ENCODE data around the gene XPC. TPM values are rescaled to one million over a fixed set of nuclear protein-coding genes. Genes with fewer than 3 reads are reported as not detected.
"Not testable (repeated sequence)": the region's sequence is repeated elsewhere in the genome, so short reads cannot be mapped to it uniquely, and the experiment has no call there.

Gene XPC
- total RNA-seq (19.1 TPM), polyA plus RNA-seq (32.8 TPM)
- long read RNA-seq, donor 1, partial matches to known transcripts, result 0 of 1 reads
- long read RNA-seq, donor 1, other reads (novel, unspliced or antisense), result 0 of 1 reads
- long read RNA-seq, donor 2, transcript XPC-201 (16 exons, 3,832 nt), result major isoform, 8 of 656 reads
- long read RNA-seq, donor 2, partial matches to known transcripts, result 648 of 656 reads
- long read RNA-seq, donor 2, other reads (novel, unspliced or antisense), result 0 of 656 reads
- long read RNA-seq, donor 3, partial matches to known transcripts, result 0 of 2 reads
- long read RNA-seq, donor 3, other reads (novel, unspliced or antisense), result 0 of 2 reads
- long read RNA-seq, donor 4, partial matches to known transcripts, result 0 of 2 reads
- long read RNA-seq, donor 4, other reads (novel, unspliced or antisense), result 0 of 2 reads
- long read RNA-seq, donor 5, transcript XPC-201 (16 exons, 3,832 nt), result major isoform, 6 of 625 reads
- long read RNA-seq, donor 5, partial matches to known transcripts, result 381 of 625 reads
- long read RNA-seq, donor 5, other reads (novel, unspliced or antisense), result 238 of 625 reads
- long read RNA-seq, donor 6, transcript XPC-201 (16 exons, 3,832 nt), result major isoform, 9 of 9 reads
- long read RNA-seq, donor 6, partial matches to known transcripts, result 0 of 9 reads
- long read RNA-seq, donor 6, other reads (novel, unspliced or antisense), result 0 of 9 reads
- long read RNA-seq, donor 7, partial matches to known transcripts, result 251 of 495 reads
- long read RNA-seq, donor 7, other reads (novel, unspliced or antisense), result 243 of 495 reads
- long read RNA-seq, donor 8, partial matches to known transcripts, result 0 of 1 reads
- long read RNA-seq, donor 8, other reads (novel, unspliced or antisense), result 0 of 1 reads
- long read RNA-seq, donor 9, partial matches to known transcripts, result 0 of 1 reads
- long read RNA-seq, donor 9, other reads (novel, unspliced or antisense), result 0 of 1 reads
- long read RNA-seq, donor 10, partial matches to known transcripts, result 171 of 280 reads
- long read RNA-seq, donor 10, other reads (novel, unspliced or antisense), result 108 of 280 reads

GRCh38 chr3:14178247-14179113, at the start of gene XPC, which contains the start of gene LSM3:
Gene XPC (minus strand): TSS chr3:14178601. CDS start chr3:14178568, 33 bp downstream.
Gene LSM3 (plus strand): TSS chr3:14178817. CDS start chr3:14178861, 44 bp downstream.
- peaks cover 33 to 38% of the 10 kb centered on the region in 2 donors for H3K4me1 ChIP-seq (ENCODE audit: control insufficient read depth in 2 of 2, insufficient read depth in 2 of 2, low read length in 2 of 2)
- whole genome bisulfite sequencing, result under 1% methylated on average over 78 of the region's 78 CpGs

DNA sequence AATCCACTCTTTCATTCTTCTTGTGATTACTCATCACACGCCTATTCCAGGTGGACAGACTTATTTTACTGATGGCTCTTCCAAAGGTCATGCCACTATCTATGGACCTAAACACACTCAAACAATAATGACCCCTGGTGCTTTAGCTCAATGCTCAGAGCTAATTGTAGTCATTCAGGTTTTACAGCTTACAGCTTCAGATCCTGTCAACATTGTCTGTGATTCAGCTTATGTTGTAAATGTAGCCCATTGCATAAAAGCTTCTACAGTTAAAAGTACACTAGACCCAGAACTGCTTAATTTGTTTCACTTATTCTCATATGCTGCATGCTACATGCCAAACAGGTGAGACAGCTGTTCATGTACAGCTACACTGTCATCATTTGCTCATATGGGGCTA, 49.5 kb upstream of the XPC start:
- Histone ChIP-seq H3K27ac (ENCODE audit: low read depth in 1 of 2, low read length in 1 of 2) (no peak overlapping the region), H3K27me3 (ENCODE audit: control insufficient read depth in 2 of 2, insufficient read depth in 1 of 2, low read length in 1 of 2) (no peaks in the 10 kb centered on the region)
- WGBS, result 41% methylated on average over 1 of the region's 1 CpG

More at GRCh38 chr3:14178247-14179113, at the start of gene XPC, which contains the start of gene LSM3:
- peak within 1 kb of the TSS; percentile 62 to 81 for H3K4me3 ChIP-seq (ENCODE audit: low read length in 2 of 2)
- H3K36me3 ChIP-seq (ENCODE audit: control insufficient read depth in 2 of 2, insufficient read depth in 2 of 2, low read length in 1 of 2), result peaks cover 10 to 12% of the 10 kb centered on the region in 2 donors
- H3K27me3 ChIP-seq (ENCODE audit: control insufficient read depth in 2 of 2, insufficient read depth in 1 of 2, low read length in 1 of 2), result no peaks in the 10 kb centered on the region
- H3K27ac ChIP-seq (ENCODE audit: low read depth in 1 of 2, low read length in 1 of 2), result peak within 1 kb of the TSS; percentile 79 to 81
- peak; percentile 95 to 99 (median 97) for DNase-seq (ENCODE audit: low read depth in 6 of 9, low spot score in 9 of 9)
- H3K9me3 ChIP-seq (ENCODE audit: control insufficient read depth in 2 of 2, insufficient read depth in 1 of 2, low read length in 1 of 2), result no peaks in the 10 kb centered on the region

GRCh38 chr3:14226351-14226750, 48.0 kb upstream of the XPC start:
- 95% methylated on average over 3 of the region's 3 CpGs for WGBS
- not testable (repeated sequence) for H3K27ac ChIP-seq (ENCODE audit: low read depth in 1 of 2, low read length in 1 of 2)

More for the DNA sequence above, 49.5 kb upstream of the XPC start:
- H3K4me1 ChIP-seq (ENCODE audit: control insufficient read depth in 2 of 2, insufficient read depth in 2 of 2, low read length in 2 of 2), result no peaks in the 10 kb centered on the region
- no peak overlapping the region for H3K4me3 ChIP-seq (ENCODE audit: low read length in 2 of 2)
- H3K9me3 ChIP-seq (ENCODE audit: control insufficient read depth in 2 of 2, insufficient read depth in 1 of 2, low read length in 1 of 2), result no peaks in the 10 kb centered on the region
- no peaks in the 10 kb centered on the region for H3K36me3 ChIP-seq (ENCODE audit: control insufficient read depth in 2 of 2, insufficient read depth in 2 of 2, low read length in 1 of 2)
- DNase-seq (ENCODE audit: low read depth in 6 of 9, low spot score in 9 of 9), result no peak

GRCh38 chr3:14225421-14225820, 47.0 kb upstream of the XPC start:
- H3K4me1 ChIP-seq (ENCODE audit: control insufficient read depth in 2 of 2, insufficient read depth in 2 of 2, low read length in 2 of 2), result no peaks in the 10 kb centered on the region
- H3K9me3 ChIP-seq (ENCODE audit: control insufficient read depth in 2 of 2, insufficient read depth in 1 of 2, low read length in 1 of 2), result no peaks in the 10 kb centered on the region
- H3K4me3 ChIP-seq (ENCODE audit: low read length in 2 of 2), result no peak overlapping the region
- 66% methylated on average over 9 of the region's 9 CpGs for WGBS
- no peak overlapping the region for H3K27ac ChIP-seq (ENCODE audit: low read depth in 1 of 2, low read length in 1 of 2)
- no peaks in the 10 kb centered on the region for H3K27me3 ChIP-seq (ENCODE audit: control insufficient read depth in 2 of 2, insufficient read depth in 1 of 2, low read length in 1 of 2)
- no peak for DNase-seq (ENCODE audit: low read depth in 6 of 9, low spot score in 9 of 9)
- no peaks in the 10 kb centered on the region for H3K36me3 ChIP-seq (ENCODE audit: control insufficient read depth in 2 of 2, insufficient read depth in 2 of 2, low read length in 1 of 2)

More at GRCh38 chr3:14226351-14226750, 48.0 kb upstream of the XPC start:
- H3K4me1 ChIP-seq (ENCODE audit: control insufficient read depth in 2 of 2, insufficient read depth in 2 of 2, low read length in 2 of 2); H3K4me3 ChIP-seq (ENCODE audit: low read length in 2 of 2); H3K27me3 ChIP-seq (ENCODE audit: control insufficient read depth in 2 of 2, insufficient read depth in 1 of 2, low read length in 1 of 2); H3K9me3 ChIP-seq (ENCODE audit: control insufficient read depth in 2 of 2, insufficient read depth in 1 of 2, low read length in 1 of 2); H3K36me3 ChIP-seq (ENCODE audit: control insufficient read depth in 2 of 2, insufficient read depth in 2 of 2, low read length in 1 of 2); DNase-seq (ENCODE audit: low read depth in 6 of 9, low spot score in 9 of 9): not testable (repeated sequence)

DNA sequence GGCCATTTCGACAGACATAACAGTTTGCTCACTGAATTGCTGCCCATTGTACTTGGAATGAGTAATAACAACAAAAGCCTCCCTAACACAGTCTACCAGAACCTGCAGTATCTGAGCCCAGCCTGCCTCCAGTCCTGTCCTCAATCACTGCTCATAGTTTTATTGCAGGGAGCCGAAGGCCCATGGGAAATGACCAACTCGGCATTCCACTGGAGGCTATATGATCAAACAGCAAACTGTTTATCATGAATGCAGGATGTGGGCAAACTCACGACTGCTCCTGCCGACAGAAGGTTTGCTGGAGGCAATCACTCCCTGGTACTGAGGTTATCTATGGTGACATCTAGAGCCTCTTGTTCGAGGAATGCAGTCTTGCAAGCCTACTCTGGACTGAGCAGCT, 46.5 kb upstream of the XPC start:
- DNase-seq (ENCODE audit: low read depth in 6 of 9, low spot score in 9 of 9), result no peak
- Histone ChIP-seq H3K4me1 (ENCODE audit: control insufficient read depth in 2 of 2, insufficient read depth in 2 of 2, low read length in 2 of 2) (no peaks in the 10 kb centered on the region), H3K36me3 (ENCODE audit: control insufficient read depth in 2 of 2, insufficient read depth in 2 of 2, low read length in 1 of 2) (no peaks in the 10 kb centered on the region), H3K27ac (ENCODE audit: low read depth in 1 of 2, low read length in 1 of 2) (no peak overlapping the region), H3K9me3 (ENCODE audit: control insufficient read depth in 2 of 2, insufficient read depth in 1 of 2, low read length in 1 of 2) (no peaks in the 10 kb centered on the region), H3K27me3 (ENCODE audit: control insufficient read depth in 2 of 2, insufficient read depth in 1 of 2, low read length in 1 of 2) (no peaks in the 10 kb centered on the region), H3K4me3 (ENCODE audit: low read length in 2 of 2) (no peak overlapping the region)
- 68% methylated on average over 6 of the region's 6 CpGs for WGBS

DNA sequence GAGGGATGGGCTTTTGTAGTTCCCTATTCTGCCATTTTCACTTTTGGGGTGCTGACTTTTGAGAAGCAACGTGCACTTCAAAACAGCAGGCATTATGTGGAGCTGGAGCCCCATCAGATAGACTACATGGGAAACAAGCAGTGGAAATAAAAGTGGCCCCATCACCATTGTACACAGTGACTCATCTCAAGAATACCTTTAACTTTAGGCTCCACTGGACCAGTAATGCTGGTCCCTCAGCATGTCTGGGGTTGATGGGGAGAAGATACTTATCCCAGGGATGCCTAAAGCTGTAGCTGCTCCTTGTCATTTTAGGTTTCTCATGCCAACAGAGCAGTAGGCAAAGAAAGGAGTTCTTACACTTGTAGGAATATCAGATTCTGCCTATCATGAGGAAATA, 45.2 kb upstream of the XPC start:
- no peaks in the 10 kb centered on the region for H3K36me3 ChIP-seq (ENCODE audit: control insufficient read depth in 2 of 2, insufficient read depth in 2 of 2, low read length in 1 of 2)
- no peak overlapping the region for H3K4me3 ChIP-seq (ENCODE audit: low read length in 2 of 2)
- H3K9me3 ChIP-seq (ENCODE audit: control insufficient read depth in 2 of 2, insufficient read depth in 1 of 2, low read length in 1 of 2), result no peaks in the 10 kb centered on the region
- WGBS, result 93% methylated on average over 1 of the region's 1 CpG
- no peaks in the 10 kb centered on the region for H3K4me1 ChIP-seq (ENCODE audit: control insufficient read depth in 2 of 2, insufficient read depth in 2 of 2, low read length in 2 of 2)
- no peak for DNase-seq (ENCODE audit: low read depth in 6 of 9, low spot score in 9 of 9)
- no peaks in the 10 kb centered on the region for H3K27me3 ChIP-seq (ENCODE audit: control insufficient read depth in 2 of 2, insufficient read depth in 1 of 2, low read length in 1 of 2)
- H3K27ac ChIP-seq (ENCODE audit: low read depth in 1 of 2, low read length in 1 of 2), result no peak overlapping the region

GRCh38 chr3:14222900-14223594, 44.6 kb upstream of the XPC start:
- no peaks in the 10 kb centered on the region for H3K36me3 ChIP-seq (ENCODE audit: control insufficient read depth in 2 of 2, insufficient read depth in 2 of 2, low read length in 1 of 2)
- no peak overlapping the region for H3K4me3 ChIP-seq (ENCODE audit: low read length in 2 of 2)
- no peak overlapping the region for H3K27ac ChIP-seq (ENCODE audit: low read depth in 1 of 2, low read length in 1 of 2)
- no peak for DNase-seq (ENCODE audit: low read depth in 6 of 9, low spot score in 9 of 9)
- no peaks in the 10 kb centered on the region for H3K27me3 ChIP-seq (ENCODE audit: control insufficient read depth in 2 of 2, insufficient read depth in 1 of 2, low read length in 1 of 2)
- no peaks in the 10 kb centered on the region for H3K9me3 ChIP-seq (ENCODE audit: control insufficient read depth in 2 of 2, insufficient read depth in 1 of 2, low read length in 1 of 2)
- WGBS, result 97% methylated on average over 3 of the region's 3 CpGs
- H3K4me1 ChIP-seq (ENCODE audit: control insufficient read depth in 2 of 2, insufficient read depth in 2 of 2, low read length in 2 of 2), result no peaks in the 10 kb centered on the region

- 69% methylated on average over 1 of the region's 1 CpG for WGBS
- DNase-seq (ENCODE audit: low read depth in 6 of 9, low spot score in 9 of 9), result no peak
- H3K27ac ChIP-seq (ENCODE audit: low read depth in 1 of 2, low read length in 1 of 2), result no peak overlapping the region
- H3K4me1 ChIP-seq (ENCODE audit: control insufficient read depth in 2 of 2, insufficient read depth in 2 of 2, low read length in 2 of 2), result no peaks in the 10 kb centered on the region
- H3K36me3 ChIP-seq (ENCODE audit: control insufficient read depth in 2 of 2, insufficient read depth in 2 of 2, low read length in 1 of 2), result no peaks in the 10 kb centered on the region
- no peaks in the 10 kb centered on the region for H3K9me3 ChIP-seq (ENCODE audit: control insufficient read depth in 2 of 2, insufficient read depth in 1 of 2, low read length in 1 of 2)
- no peaks in the 10 kb centered on the region for H3K27me3 ChIP-seq (ENCODE audit: control insufficient read depth in 2 of 2, insufficient read depth in 1 of 2, low read length in 1 of 2)
- no peak overlapping the region for H3K4me3 ChIP-seq (ENCODE audit: low read length in 2 of 2)
Measured at GRCh38 chr3:14222457-14222856, 44.1 kb upstream of the XPC start.
